HG03066 (cell line): ENCODE results near the gene OR10H2.
"Not testable (repeated sequence)": the region's sequence is repeated elsewhere in the genome, so short reads cannot be mapped to it uniquely, and the experiment has no call there.

Experiments
- ATAC-seq: cut with Tn5 transposase; IDR thresholded peaks from one replicate; pipeline ENCODE4 v1.9.1; 2021; ENCODE audit warnings: low read depth; ENCODE audit not compliant: unreplicated experiment

The OR10H2 gene

GRCh38 chr19:15759962-15760565 lies 32.2 kb downstream of the OR10H2 start:
- no peak for ATAC-seq

DNA sequence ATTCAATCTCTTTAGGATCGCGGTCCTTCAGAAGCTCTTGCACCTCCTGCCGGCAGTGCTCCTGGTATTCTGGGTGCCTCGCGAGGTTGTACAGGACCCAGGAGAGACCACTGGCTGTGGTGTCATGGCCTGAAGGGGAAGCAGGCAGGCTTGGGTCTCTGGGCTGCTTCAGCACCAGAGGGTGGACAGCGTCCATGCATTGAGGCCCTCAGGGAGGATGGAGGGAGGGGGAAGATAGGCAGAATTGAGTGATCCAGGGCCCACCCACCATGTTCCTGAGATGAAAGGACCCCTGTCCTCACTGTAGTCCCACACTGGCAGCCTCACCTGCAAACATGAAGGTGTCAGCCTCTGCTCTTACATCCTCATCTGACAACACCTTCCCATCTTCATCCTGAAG lies 41.8 kb downstream of the OR10H2 start:
- no peak for ATAC-seq

GRCh38 chr19:15774159-15774558 lies 46.3 kb downstream of the OR10H2 start:
- ATAC-seq: not testable (repeated sequence)

- no peak for ATAC-seq
Measured at GRCh38 chr19:15775249-15775648, 47.4 kb downstream of the OR10H2 start.

- ATAC-seq: no peak
Measured at GRCh38 chr19:15776264-15776663, 48.4 kb downstream of the OR10H2 start.

DNA sequence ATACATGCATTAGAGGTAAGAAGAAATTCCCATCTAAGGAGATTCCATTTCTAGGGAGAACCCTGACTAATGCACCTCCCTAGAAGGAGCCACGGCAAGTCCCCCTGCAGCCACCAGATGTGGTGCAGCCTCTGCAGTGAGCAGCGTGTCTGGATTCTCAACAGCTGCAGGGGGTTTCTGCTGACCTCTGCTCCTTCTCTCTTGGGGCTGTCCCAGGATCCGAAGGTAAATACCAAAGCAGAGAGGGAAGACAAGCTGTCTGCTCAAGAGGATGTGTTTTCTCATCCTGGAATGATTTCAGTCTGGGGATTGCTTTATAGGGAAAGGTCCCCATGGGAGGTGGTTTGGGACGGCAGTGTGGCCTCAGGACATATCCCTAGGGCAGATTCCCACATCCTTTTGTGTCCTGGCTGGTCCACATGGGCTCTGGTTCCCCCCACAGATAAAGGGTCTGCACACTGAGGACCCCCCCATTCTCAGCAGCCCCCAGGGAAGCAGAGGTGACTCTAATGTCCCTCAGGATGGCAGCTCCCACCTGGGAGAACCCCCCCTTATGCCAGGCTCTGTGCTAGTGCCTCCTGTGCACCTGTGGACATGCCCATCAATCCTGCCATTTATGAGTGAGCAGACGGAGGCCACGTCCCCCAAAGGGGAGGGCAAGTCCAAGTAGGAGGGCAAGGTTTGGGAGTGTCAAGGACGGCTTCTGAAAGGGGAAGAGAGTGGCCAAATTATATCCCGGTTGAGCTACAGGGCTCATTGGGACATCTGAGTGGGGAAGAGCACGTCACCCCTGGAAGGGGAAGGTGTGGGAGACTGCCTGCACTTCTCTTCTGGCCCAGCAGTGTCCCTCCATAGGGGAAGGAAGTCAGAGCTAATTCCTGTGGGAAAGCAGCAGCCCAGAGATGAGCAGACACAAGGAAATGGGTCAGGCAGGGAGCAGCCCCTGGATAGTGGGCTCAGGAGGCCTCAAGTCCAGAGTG lies 49.5 kb downstream of the OR10H2 start:
- no peak for ATAC-seq
